GM10248 (cell line): ENCODE measurements around the gene SLC2A6.

Experiments used
- CTCF ChIA-PET: fragments of 300-600 bp; sonication (Branson Sonifier 250); formaldehyde crosslinking; extraction: SDS; loops from one replicate; lab custom pipeline; 2021; ENCODE audit warnings: antibody characterized with exemption; lab: Yijun Ruan, JAX
- POLR2A ChIA-PET: fragments of 350-650 bp; sonication (Branson Sonifier 250); formaldehyde crosslinking; extraction: SDS; loops from one replicate; lab custom pipeline; 2020; ENCODE audit warnings: antibody characterized with exemption; lab: Yijun Ruan, JAX
- DNase-seq: peaks from one replicate; pipeline ENCODE4 v3.0.0; 2012; ENCODE audit errors: extremely low spot score
- TF ChIP-seq, protein P1 (sequence below): IDR thresholded peaks from 2 replicates; pipeline ENCODE4 v1.5.1; 2012; ENCODE audit warnings: mild to moderate bottlenecking, low read depth; ENCODE audit errors: extremely low read depth, missing control alignments, control extremely low read depth

Gene SLC2A6

GRCh38 chr9:133505186-133505830, 26.4 kb upstream of the SLC2A6 start:
- TF ChIP-seq, protein P1, sequence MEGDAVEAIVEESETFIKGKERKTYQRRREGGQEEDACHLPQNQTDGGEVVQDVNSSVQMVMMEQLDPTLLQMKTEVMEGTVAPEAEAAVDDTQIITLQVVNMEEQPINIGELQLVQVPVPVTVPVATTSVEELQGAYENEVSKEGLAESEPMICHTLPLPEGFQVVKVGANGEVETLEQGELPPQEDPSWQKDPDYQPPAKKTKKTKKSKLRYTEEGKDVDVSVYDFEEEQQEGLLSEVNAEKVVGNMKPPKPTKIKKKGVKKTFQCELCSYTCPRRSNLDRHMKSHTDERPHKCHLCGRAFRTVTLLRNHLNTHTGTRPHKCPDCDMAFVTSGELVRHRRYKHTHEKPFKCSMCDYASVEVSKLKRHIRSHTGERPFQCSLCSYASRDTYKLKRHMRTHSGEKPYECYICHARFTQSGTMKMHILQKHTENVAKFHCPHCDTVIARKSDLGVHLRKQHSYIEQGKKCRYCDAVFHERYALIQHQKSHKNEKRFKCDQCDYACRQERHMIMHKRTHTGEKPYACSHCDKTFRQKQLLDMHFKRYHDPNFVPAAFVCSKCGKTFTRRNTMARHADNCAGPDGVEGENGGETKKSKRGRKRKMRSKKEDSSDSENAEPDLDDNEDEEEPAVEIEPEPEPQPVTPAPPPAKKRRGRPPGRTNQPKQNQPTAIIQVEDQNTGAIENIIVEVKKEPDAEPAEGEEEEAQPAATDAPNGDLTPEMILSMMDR, result no peak
- POLR2A ChIA-PET, result no interaction called here
- CTCF ChIA-PET, result interaction anchor here (1.1 to 1.6 kb wide), 2 partner anchors 19 to 319 kb away, joined by 3 to 5 read pairs; no protein-coding TSS in a partner anchor
- no peak for DNase-seq

- POLR2A ChIA-PET, result no interaction called here
These were observed 23.2 kb upstream of the SLC2A6 start for GRCh38 chr9:133502112-133502511.

GRCh38 chr9:133499892-133500270, 21.0 kb upstream of the SLC2A6 start:
- TF ChIP-seq, protein P1, result no peak
- POLR2A ChIA-PET, result no interaction called here
- CTCF ChIA-PET, result interaction anchor here (1.1 to 2.4 kb wide), 3 partner anchors 9 to 314 kb away, joined by 3 to 7 read pairs (median 6); no protein-coding TSS in a partner anchor
- DNase-seq, result no peak

More at GRCh38 chr9:133502112-133502511, 23.2 kb upstream of the SLC2A6 start:
- TF ChIP-seq, protein P1, result no peak
- CTCF ChIA-PET, result no interaction called here
- no peak for DNase-seq

DNA sequence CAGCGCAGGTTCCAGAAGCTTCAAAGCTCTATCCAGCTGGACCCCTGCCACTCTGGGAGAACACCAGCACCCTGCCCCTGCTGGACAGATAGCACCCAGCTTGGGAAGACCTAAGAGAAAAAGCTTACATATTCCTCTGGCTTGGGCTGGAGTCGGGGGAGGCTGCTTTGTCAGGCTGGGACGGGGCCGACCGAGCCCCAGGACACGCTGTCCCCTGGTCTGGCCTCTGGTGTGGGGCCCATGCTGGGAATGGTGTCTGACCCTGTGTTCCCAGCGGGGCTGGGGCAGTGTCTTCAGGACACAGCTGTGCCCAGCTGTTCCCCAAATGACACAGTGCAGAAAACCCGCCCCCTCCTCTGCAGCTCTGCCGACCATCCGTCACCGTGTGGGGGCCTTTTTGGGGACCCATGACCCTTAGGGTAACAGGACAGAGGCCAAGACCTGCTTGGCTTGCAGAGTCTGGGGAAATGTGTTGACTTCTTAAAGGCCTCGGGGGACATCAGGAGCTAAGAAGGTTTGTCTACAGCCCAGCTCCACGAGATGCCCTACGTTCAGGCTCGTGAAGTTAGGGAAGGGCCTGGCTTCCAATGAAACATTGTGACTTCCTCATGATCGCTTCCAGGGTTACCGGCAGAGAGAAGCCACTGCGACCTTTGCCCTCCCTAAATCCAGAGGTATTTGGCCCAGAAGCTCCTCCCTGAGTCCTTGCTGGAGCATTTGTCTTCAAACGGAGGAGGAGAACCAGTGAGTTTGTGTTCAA, 20.4 kb upstream of the SLC2A6 start:
- TF ChIP-seq, protein P1, result no peak
- DNase-seq, result no peak
- POLR2A ChIA-PET, result no interaction called here
- CTCF ChIA-PET, result interaction anchor here (1.1 to 2.4 kb wide), 3 partner anchors 10 to 313 kb away, joined by 3 to 7 read pairs (median 6); no protein-coding TSS in a partner anchor

DNA sequence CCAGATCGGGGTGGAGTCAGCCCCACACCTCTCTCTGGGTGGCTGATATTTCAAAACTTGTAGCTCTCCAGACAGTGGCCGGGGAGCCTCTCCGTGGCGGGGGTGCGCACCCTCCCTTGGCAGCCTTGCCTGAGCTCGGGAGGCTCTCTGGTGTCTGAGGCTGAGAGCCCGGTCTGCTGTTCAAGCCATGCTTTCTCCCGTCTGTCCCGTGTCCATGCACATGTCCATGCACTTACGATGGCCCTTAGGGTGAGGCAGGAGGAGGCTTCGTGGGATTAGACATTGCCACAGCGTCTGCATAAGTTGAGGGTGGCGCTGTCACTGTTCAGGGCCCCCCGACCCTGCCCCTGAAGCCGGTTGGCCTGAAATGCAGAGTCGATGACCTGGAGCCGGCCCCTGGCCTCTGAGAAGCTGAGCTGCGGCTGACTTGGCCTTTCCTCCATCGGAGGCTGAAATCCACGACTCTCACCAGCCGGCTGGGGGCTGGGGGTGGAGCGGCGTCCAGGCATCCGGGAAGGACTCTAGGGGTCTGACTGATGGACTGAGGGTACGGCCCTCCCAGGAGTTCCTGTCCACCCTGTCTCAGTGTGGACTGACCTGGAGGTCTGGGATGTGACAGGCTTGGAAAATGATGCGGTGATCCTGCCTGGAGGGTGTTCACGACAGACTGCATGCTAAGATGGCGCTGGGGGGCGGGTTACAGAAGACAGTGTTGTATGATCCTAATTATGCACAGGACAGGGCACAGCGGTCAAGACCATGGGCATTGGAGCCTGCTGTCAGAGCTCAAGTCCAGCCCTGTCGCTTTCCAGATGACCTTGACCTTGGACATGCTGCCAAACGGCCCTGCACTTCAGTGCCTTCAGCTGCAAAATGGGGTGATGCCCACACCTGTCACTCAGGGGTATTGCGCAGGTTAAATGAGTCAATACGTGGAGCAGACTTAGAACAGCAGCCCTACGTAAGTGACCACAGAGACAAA, 18.3 kb upstream of the SLC2A6 start:
- no peak for DNase-seq
- ChIA-PET POLR2A (no interaction called here), CTCF (interaction anchor here (1.0 to 1.9 kb wide), 2 partner anchors 10 to 316 kb away, joined by 6 read pairs; no protein-coding TSS in a partner anchor)
- TF ChIP-seq, protein P1, result no peak
